T-helper 1 cell (primary cell): ENCODE results near the gene CSF1R.

Experiments used
- DNase-seq, 5 donors: peaks; one replicate each; pipeline ENCODE4 v3.0.0-alpha.2; 2012 to 2020

The CSF1R gene

GRCh38 chr5:150120617-150121447, 34.5 kb upstream of the CSF1R start:
- no peak for DNase-seq

- no peak for DNase-seq
Measured at GRCh38 chr5:150120062-150120441, 33.7 kb upstream of the CSF1R start.

DNA sequence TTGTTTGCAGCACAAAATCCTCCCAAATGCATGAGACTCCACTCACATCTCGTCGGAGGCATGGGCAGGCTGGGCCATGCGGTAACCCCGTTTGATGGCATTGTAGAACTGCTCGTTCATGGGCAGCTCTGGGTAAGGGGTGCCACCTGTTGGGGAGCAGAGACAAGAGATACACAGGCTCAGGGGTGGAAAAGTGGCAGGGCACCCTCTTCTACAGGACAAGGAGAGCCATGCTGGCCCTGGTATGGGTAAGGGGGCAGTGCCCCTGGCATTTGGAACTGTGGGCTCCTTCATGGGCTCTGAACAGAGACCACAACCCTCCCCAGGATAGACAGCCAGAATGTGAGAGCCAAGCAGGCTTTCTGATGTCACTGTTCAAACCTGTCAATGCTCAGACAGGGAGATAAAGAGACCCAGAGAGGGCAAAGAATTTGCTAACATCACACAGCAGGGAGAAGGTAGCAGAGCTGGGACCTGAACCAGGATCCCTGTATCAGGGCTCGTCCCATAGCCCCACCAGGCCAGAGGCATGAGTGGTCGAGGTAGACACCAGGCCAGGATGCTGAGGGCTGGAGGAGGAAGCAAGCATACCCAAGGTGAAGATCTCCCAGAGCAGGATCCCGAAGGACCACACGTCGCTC, 33.2 kb upstream of the CSF1R start:
- DNase-seq: no peak

GRCh38 chr5:150118561-150119229, 32.3 kb upstream of the CSF1R start:
- no peak for DNase-seq

- no peak for DNase-seq
Measured at GRCh38 chr5:150117945-150118560, 31.7 kb upstream of the CSF1R start.

- no peak for DNase-seq
Measured at GRCh38 chr5:150116667-150117400, 30.5 kb upstream of the CSF1R start.

GRCh38 chr5:150114773-150115408, 28.5 kb upstream of the CSF1R start:
- no peak for DNase-seq

GRCh38 chr5:150114102-150114641, 27.8 kb upstream of the CSF1R start:
- DNase-seq: no peak

DNA sequence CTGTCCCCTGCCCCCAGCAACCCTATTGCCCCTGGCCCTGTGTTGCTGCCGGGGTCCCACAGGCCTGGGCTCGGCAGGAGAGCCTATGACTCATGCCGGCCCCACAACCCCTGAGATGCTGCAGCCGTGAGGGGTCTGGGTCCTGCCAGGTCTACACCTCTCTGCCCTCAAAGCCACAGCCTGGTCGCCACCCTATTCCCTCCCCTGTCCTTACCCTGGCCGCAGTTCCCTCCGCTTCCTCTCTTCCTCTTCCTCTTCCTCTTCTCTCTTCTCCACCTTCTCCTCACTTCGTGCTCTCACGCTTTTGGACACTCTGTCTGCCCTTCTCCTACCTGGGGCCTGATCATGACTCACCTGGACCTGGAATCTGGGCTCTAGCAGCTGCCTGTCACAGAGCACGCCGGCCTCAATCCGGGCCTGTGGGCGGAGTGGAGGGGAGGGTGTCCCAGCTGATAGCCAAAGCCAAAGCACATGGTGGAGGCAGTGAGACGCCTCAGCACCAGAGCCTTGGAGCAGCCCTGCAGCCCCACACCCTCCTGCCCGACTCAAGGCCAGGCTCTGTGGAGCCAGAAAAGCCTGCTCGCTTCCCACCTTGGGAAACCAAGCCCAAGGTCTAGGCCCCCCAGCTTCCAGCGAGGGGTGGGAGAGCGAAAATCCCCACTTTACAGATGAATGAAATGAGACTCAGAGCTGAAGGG, 26.8 kb upstream of the CSF1R start:
- no peak for DNase-seq

- no peak for DNase-seq
Measured at GRCh38 chr5:150112201-150113046, 26.1 kb upstream of the CSF1R start.

DNA sequence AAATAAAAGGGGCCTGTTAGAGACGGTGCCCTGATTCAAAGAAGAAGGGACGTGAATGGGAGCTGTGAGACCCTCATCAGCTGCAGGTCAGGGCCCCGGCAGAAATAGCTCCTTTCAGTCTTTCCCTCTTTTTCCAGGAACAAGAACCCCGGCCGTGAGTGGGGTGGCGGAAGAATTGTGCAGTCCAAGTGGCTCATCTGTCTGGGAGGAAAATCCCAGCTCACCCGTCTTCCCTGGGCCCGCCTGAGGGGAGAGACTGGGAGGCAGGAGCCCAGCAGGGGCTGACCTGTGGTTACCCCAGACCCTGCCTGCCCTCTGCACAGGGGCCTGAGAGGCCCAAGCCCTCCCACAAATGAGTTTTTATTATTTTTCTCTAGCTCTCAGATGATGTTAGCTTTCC, 24.8 kb upstream of the CSF1R start:
- DNase-seq: no peak

DNA sequence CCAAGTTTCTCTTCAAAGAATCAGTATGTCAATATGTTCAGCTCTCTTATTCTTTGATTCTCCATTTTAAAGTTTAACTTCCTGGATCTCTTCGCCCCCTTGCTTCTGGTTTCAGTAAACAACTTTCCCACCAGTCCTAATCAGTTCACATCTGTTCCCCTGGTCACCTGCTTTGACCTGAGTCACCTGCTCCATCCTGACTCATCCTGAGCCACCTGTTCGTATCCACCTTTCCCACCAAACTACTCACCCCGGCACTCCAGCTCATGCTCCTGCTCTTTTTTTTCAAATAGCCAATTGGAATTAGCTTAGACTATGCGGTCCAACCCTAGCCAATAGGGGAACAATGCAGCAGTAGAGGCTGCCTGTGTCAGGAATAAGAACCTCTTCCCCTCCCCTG, 23.6 kb upstream of the CSF1R start:
- DNase-seq: no peak

GRCh38 chr5:150108711-150109514, 22.6 kb upstream of the CSF1R start:
- no peak for DNase-seq

DNA sequence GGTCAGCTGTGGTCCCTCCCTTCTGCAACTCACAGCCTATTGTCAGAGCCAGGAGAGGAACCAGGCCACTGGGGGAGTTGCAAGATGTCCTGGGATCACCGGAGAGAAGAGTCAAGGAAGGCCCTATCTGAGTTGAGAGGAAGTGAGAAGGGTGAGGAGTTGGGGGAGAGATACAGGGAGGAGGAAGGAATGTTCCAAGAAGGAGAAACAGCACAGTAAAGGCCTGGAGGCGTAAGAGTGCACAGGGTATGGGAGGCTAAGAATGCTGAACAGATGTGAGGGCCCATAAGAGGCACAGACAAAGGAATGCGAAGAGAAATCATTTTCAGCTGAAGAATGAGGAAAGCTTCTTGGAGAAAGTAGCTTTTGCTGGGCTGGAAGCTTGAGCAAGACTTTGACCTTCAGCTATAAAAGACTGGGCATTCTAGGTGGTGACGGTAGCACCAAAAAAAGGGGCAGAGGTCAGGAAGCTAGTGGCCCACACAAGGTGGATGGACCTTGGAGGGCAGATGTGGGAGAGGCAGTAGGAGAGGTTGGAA, 21.6 kb upstream of the CSF1R start:
- no peak for DNase-seq

DNA sequence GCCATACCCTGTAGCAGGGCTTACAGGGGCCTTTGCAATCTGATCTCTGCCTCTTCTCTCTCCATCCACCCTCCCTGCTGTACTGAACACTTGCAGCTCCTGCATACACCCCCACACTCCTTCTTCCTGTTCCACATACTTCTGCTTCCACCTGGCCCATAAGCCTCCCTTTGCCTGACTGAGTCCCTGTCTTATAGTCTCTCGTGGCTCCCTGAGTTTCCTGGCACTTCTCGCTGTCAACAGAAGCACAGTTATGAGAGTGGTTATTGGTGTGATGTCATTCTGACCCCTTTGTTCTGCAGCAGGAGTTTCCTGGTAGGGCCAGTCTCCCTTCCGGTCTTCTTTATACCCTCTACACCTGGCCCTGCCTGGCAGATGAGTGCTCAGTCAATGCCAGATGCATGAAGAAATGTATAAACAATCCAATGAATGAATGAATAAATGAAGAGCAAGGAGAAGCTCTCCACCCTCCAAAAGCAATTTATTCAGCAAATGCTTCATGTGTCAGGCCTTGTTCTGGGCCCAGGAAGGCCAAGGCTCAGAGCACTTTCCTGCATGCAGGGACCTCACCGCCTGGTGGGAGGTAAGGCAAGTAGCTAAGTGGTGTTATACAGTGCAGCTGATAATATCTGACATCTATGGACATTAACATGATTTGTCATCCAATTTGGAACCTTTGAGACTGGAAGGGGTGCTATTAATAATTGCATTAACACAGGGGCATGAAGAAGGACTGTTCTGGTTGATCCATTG, 20.5 kb upstream of the CSF1R start:
- DNase-seq: peak in 1 of 5 donors; percentile 7

DNA sequence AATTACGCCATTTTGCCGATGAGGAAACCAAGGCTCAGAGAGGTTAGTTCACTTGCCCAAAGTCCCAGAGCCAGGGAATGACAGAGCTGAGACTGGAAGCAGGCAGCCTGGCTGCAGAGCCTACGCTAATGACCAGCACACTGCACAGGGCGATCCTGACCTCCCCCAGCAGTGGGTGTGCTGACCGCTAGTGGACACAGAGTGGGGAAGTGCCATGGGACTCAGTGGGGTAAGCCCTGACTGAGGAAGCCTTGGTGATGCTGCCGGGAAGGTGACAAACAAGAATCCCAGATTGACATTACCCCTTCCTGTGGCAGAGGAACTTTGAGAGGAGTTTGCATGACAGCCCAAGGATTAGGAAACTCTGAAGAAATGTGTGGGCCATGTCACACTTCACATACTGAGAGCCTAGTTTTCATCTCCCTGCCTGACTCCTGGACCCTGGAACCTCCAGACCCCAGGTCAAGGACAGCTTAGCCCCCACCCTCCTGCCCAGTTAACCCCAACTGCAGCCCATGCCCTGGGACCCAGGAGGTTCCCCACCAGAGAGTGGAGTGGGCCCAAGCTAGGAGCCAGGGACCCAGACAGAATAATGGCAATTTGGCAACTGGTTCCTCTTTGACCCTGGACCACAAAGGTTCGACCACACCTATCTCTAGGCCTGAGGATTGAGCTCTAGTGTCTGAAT, 19.7 kb upstream of the CSF1R start:
- DNase-seq: no peak

DNA sequence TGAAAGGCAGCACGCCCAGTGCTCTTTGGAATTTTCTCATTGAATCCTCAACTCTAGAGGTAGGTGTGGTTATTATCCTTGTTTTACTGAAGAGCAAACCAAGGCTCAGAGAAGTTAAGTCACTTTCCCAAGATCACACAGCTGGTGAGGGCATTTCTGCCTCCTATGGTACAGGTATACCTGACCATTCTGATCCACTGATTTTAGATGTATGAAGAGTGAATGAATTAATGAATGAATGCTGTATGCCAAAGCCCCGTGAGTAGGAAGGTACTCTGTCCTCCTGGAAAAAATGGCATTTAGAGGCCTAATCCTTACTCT, 18.2 kb upstream of the CSF1R start:
- no peak for DNase-seq
